Erythroblast (primary cell): ENCODE data around the gene RHBDF1.

Experiments
- GATA1 ChIP-seq: IDR thresholded peaks from 2 replicates; pipeline ENCODE4 v1.6.1; 2011; ENCODE audit warnings: low read depth, mild to moderate bottlenecking, control low read depth, low read length, moderate library complexity
- POLR2A ChIP-seq: IDR thresholded peaks from 2 replicates; pipeline ENCODE4 v1.6.1; 2011; ENCODE audit warnings: mild to moderate bottlenecking, low read length

DNA sequence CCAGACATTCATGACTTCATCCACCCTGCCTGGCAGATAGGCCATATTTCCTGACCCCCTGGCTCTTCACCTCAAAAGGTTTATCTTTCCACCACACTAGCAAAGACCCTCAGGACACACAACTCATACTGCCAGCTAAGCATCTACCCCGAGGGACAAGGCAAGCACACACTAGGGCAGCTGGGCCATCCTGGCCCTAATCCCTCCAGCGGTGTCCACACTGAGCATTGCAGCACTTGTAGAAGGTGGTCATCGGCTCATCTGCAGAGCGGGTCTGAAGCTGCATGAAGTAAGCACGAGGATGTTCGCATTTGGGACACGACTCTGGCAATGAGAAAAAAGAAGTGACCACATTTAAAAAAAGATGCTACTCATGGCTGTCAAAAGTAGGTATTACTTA, 25.2 kb downstream of the RHBDF1 start:
- no peak for TF ChIP-seq POLR2A
- TF ChIP-seq GATA1: no peak
